T47D (cell line): ENCODE results near the gene BTAF1.

Experiments used
- DNase-seq, 2 experiments: peaks; one replicate each; pipeline versions ENCODE4 v3.0.0 to v3.0.0-alpha.2; 2011 to 2012; ENCODE audit warnings: low read depth in 1 of 2, low spot score in 1 of 2
- JUND ChIP-seq: IDR thresholded peaks from 2 replicates; pipeline ENCODE4 v1.6.1; 2012; ENCODE audit warnings: low read depth
- in situ Hi-C: cut with HindIII; loops from 2 replicates; pipeline ENCODE4 v1.10.0; 2016; ENCODE audit warnings: low sequenced_read_pairs, low pct_unique_long_range_greater_than_20kb

BTAF1 gene

GRCh38 chr10:91969297-91969696 lies 45.7 kb downstream of the BTAF1 start:
- no peak for DNase-seq
- no peak for TF ChIP-seq JUND
- in situ Hi-C loops, result no loop called here

- in situ Hi-C loops, result no loop called here
- no peak for TF ChIP-seq JUND
- DNase-seq, result no peak
Observed at GRCh38 chr10:91974960-91975359, 51.4 kb downstream of the BTAF1 start.

GRCh38 chr10:91975438-91975837 lies 51.9 kb downstream of the BTAF1 start:
- TF ChIP-seq JUND, result no peak
- DNase-seq, result no peak
- in situ Hi-C loops, result no loop called here

- TF ChIP-seq JUND, result no peak
- in situ Hi-C loops, result no loop called here
- DNase-seq, result no peak
Observed at GRCh38 chr10:91976317-91977051, 52.9 kb downstream of the BTAF1 start.

- no peak for TF ChIP-seq JUND
- in situ Hi-C loops, result no loop called here
- DNase-seq, result no peak
Observed at GRCh38 chr10:91977491-91977890, 53.9 kb downstream of the BTAF1 start.

- no peak for DNase-seq
- TF ChIP-seq JUND, result no peak
- in situ Hi-C loops, result no loop called here
Observed at GRCh38 chr10:91978585-91978984, 55.0 kb downstream of the BTAF1 start.

- TF ChIP-seq JUND, result no peak
- in situ Hi-C loops, result no loop called here
- no peak for DNase-seq
Observed at GRCh38 chr10:91980319-91980718, 56.7 kb downstream of the BTAF1 start.

- in situ Hi-C loops, result no loop called here
Observed at GRCh38 chr10:91983416-91983815, 59.8 kb downstream of the BTAF1 start.

GRCh38 chr10:91987397-91988037 lies 63.9 kb downstream of the BTAF1 start:
- DNase-seq, result no peak
- in situ Hi-C loops, result no loop called here
- no peak for TF ChIP-seq JUND

More at GRCh38 chr10:91983416-91983815, 59.8 kb downstream of the BTAF1 start:
- TF ChIP-seq JUND, result no peak
- no peak for DNase-seq

GRCh38 chr10:91992031-91992430 lies 68.5 kb downstream of the BTAF1 start:
- in situ Hi-C loops, result no loop called here
- no peak for TF ChIP-seq JUND
- DNase-seq, result no peak

- TF ChIP-seq JUND, result no peak
- no peak for DNase-seq
- in situ Hi-C loops, result no loop called here
Observed at GRCh38 chr10:91996266-91996665, 72.7 kb downstream of the BTAF1 start.

- in situ Hi-C loops, result no loop called here
- no peak for DNase-seq
- no peak for TF ChIP-seq JUND
Observed at GRCh38 chr10:92001581-92001980, 78.0 kb downstream of the BTAF1 start.

GRCh38 chr10:92001995-92002394 lies 78.4 kb downstream of the BTAF1 start:
- in situ Hi-C loops, result no loop called here

More at GRCh38 chr10:92001995-92002394, 78.4 kb downstream of the BTAF1 start:
- DNase-seq, result no peak
- no peak for TF ChIP-seq JUND
